Prostate gland (tissue), 2 donors: ENCODE measurements around the gene NIPA2.
"Not testable (repeated sequence)": the region's sequence is repeated elsewhere in the genome, so short reads cannot be mapped to it uniquely, and the experiment has no call there.

ENCODE experiments used
- POLR2A ChIP-seq: fragments of 450-650 bp; IDR thresholded peaks from one replicate; pipeline ENCODE4 v1.6.1; 2016; ENCODE audit warnings: antibody characterized with exemption, mild to moderate bottlenecking
- TF ChIP-seq, protein P1 (sequence below), 4 experiments: fragments of 200-600 bp in 2 of 4; fragments of 450-650 bp in 2 of 4; sonication (generic) in 2 of 4; IDR thresholded peaks; 1 replicate in 3 of 4; 2 replicates in 1 of 4; pipeline ENCODE4 v1.5.1; 2016 to 2019; ENCODE audit warnings: antibody characterized with exemption in 4 of 4, mild to moderate bottlenecking in 2 of 4, moderate library complexity in 2 of 4

DNA sequence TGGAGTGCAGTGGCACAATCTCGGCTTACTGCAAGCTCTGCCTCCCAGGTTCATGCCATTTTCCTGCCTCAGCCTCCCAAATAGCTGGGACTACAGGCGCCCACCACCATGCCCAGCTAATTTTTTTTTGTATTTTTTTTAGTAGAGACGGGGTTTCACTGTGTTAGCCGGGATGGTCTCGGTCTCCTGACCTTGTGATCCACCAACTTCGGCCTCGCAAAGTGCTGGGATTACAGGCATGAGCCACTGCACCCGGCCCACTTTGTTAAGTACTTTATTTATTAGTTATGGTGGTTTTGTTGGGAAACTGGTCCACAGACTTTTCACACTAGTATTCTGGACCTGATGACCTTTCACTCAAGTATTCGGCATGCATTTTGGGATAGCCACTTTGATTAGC is 30.6 kb upstream of the NIPA2 start:
- TF ChIP-seq POLR2A = not testable (repeated sequence)
- TF ChIP-seq, protein P1, sequence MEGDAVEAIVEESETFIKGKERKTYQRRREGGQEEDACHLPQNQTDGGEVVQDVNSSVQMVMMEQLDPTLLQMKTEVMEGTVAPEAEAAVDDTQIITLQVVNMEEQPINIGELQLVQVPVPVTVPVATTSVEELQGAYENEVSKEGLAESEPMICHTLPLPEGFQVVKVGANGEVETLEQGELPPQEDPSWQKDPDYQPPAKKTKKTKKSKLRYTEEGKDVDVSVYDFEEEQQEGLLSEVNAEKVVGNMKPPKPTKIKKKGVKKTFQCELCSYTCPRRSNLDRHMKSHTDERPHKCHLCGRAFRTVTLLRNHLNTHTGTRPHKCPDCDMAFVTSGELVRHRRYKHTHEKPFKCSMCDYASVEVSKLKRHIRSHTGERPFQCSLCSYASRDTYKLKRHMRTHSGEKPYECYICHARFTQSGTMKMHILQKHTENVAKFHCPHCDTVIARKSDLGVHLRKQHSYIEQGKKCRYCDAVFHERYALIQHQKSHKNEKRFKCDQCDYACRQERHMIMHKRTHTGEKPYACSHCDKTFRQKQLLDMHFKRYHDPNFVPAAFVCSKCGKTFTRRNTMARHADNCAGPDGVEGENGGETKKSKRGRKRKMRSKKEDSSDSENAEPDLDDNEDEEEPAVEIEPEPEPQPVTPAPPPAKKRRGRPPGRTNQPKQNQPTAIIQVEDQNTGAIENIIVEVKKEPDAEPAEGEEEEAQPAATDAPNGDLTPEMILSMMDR (IDR thresholded peaks at IDR 0.05) = not testable (repeated sequence)
